Measurements from ENCODE around the gene SNHG17.
"Not testable (repeated sequence)": the region's sequence is repeated elsewhere in the genome, so short reads cannot be mapped to it uniquely, and the experiment has no call there.

The SNHG17 gene

GRCh38 chr20:38466171-38466570 is 31.0 kb upstream of the SNHG17 start:
- no peak overlapping the region for H3K9ac ChIP-seq (ENCODE audit: low read length)
- DNase-seq: no peak
- peaks cover 1% of the 10 kb centered on the region for H3K9me3 ChIP-seq (ENCODE audit: insufficient read depth, low read depth, low read length)
- no peak overlapping the region for H2BK120ac ChIP-seq (ENCODE audit: insufficient read depth, low read length, poor library complexity)
- H3K18ac ChIP-seq (ENCODE audit: low read length): no peak overlapping the region
- no peak overlapping the region for H3K14ac ChIP-seq (ENCODE audit: low read length)
- no peak overlapping the region for H2AK5ac ChIP-seq (ENCODE audit: low read length)
- no peak overlapping the region for H3K23ac ChIP-seq (ENCODE audit: low read length)
- H2BK12ac ChIP-seq (ENCODE audit: low read length): no peak overlapping the region
- H4K8ac ChIP-seq (ENCODE audit: low read depth, low read length): no peak overlapping the region
- H3K4me1 ChIP-seq (ENCODE audit: control insufficient read depth in 1 of 2, insufficient read depth in 2 of 2, low read length in 2 of 2): no peaks in the 10 kb centered on the region
- no peak overlapping the region for H2BK5ac ChIP-seq (ENCODE audit: low read depth, low read length, poor library complexity)
- no peak overlapping the region for H4K91ac ChIP-seq (ENCODE audit: low read depth, low read length)
- H3K4me3 ChIP-seq (ENCODE audit: low read depth, low read length): no peak overlapping the region
- H3K27ac ChIP-seq (ENCODE audit: low read depth, low read length): no peak overlapping the region
- no peaks in the 10 kb centered on the region for H3K36me3 ChIP-seq (ENCODE audit: control insufficient read depth in 1 of 2, insufficient read depth in 2 of 2, low read length in 2 of 2)
- no peak overlapping the region for H2AFZ ChIP-seq (ENCODE audit: insufficient read depth, low read length, poor library complexity)
- H4K12ac ChIP-seq (ENCODE audit: low read depth, low read length): no peak overlapping the region
- H3K79me1 ChIP-seq (ENCODE audit: low read length): no peaks in the 10 kb centered on the region
- no CpG with 5 or more reads among the region's 2 CpGs for WGBS (ENCODE audit: extremely low coverage, insufficient coverage, insufficient read length)
- H3K4ac ChIP-seq (ENCODE audit: low read depth, low read length): no peak overlapping the region
- no peaks in the 10 kb centered on the region for H3K27me3 ChIP-seq (ENCODE audit: insufficient read depth, low read length)
- H3K4me2 ChIP-seq (ENCODE audit: low read length): no peak overlapping the region
- no peaks in the 10 kb centered on the region for H3K79me2 ChIP-seq (ENCODE audit: control insufficient read depth, insufficient read depth, low read length, poor library complexity)

GRCh38 chr20:38461569-38461968 is 26.4 kb upstream of the SNHG17 start:
- H3K4ac ChIP-seq (ENCODE audit: low read depth, low read length); H4K8ac ChIP-seq (ENCODE audit: low read depth, low read length); H4K91ac ChIP-seq (ENCODE audit: low read depth, low read length); H4K12ac ChIP-seq (ENCODE audit: low read depth, low read length); H2BK120ac ChIP-seq (ENCODE audit: insufficient read depth, low read length, poor library complexity); H3K4me2 ChIP-seq (ENCODE audit: low read length); H3K9me3 ChIP-seq (ENCODE audit: insufficient read depth, low read depth, low read length); H3K4me1 ChIP-seq (ENCODE audit: control insufficient read depth in 1 of 2, insufficient read depth in 2 of 2, low read length in 2 of 2); H2BK5ac ChIP-seq (ENCODE audit: low read depth, low read length, poor library complexity); H3K36me3 ChIP-seq (ENCODE audit: control insufficient read depth in 1 of 2, insufficient read depth in 2 of 2, low read length in 2 of 2); H2AFZ ChIP-seq (ENCODE audit: insufficient read depth, low read length, poor library complexity); H3K27ac ChIP-seq (ENCODE audit: low read depth, low read length); H3K18ac ChIP-seq (ENCODE audit: low read length); DNase-seq; H2AK5ac ChIP-seq (ENCODE audit: low read length); H3K14ac ChIP-seq (ENCODE audit: low read length); H3K79me2 ChIP-seq (ENCODE audit: control insufficient read depth, insufficient read depth, low read length, poor library complexity); H3K27me3 ChIP-seq (ENCODE audit: insufficient read depth, low read length); H3K79me1 ChIP-seq (ENCODE audit: low read length); H3K23ac ChIP-seq (ENCODE audit: low read length); H2BK12ac ChIP-seq (ENCODE audit: low read length); H3K9ac ChIP-seq (ENCODE audit: low read length); H3K4me3 ChIP-seq (ENCODE audit: low read depth, low read length): not testable (repeated sequence)
- WGBS (ENCODE audit: extremely low coverage, insufficient coverage, insufficient read length): no CpG with 5 or more reads among the region's 30 CpGs

- H3K79me2 ChIP-seq (ENCODE audit: control insufficient read depth, insufficient read depth, low read length, poor library complexity); H3K18ac ChIP-seq (ENCODE audit: low read length); H3K9ac ChIP-seq (ENCODE audit: low read length); H3K27ac ChIP-seq (ENCODE audit: low read depth, low read length); H3K79me1 ChIP-seq (ENCODE audit: low read length); H2AFZ ChIP-seq (ENCODE audit: insufficient read depth, low read length, poor library complexity); DNase-seq; H3K27me3 ChIP-seq (ENCODE audit: insufficient read depth, low read length); H3K36me3 ChIP-seq (ENCODE audit: control insufficient read depth in 1 of 2, insufficient read depth in 2 of 2, low read length in 2 of 2); H4K91ac ChIP-seq (ENCODE audit: low read depth, low read length); H3K4me3 ChIP-seq (ENCODE audit: low read depth, low read length); H3K4ac ChIP-seq (ENCODE audit: low read depth, low read length); H2AK5ac ChIP-seq (ENCODE audit: low read length); H2BK5ac ChIP-seq (ENCODE audit: low read depth, low read length, poor library complexity); H4K12ac ChIP-seq (ENCODE audit: low read depth, low read length); H2BK12ac ChIP-seq (ENCODE audit: low read length); H3K4me2 ChIP-seq (ENCODE audit: low read length); H3K23ac ChIP-seq (ENCODE audit: low read length); H3K4me1 ChIP-seq (ENCODE audit: control insufficient read depth in 1 of 2, insufficient read depth in 2 of 2, low read length in 2 of 2); H4K8ac ChIP-seq (ENCODE audit: low read depth, low read length); H2BK120ac ChIP-seq (ENCODE audit: insufficient read depth, low read length, poor library complexity); H3K9me3 ChIP-seq (ENCODE audit: insufficient read depth, low read depth, low read length); H3K14ac ChIP-seq (ENCODE audit: low read length): not testable (repeated sequence)
- no CpG with 5 or more reads among the region's 33 CpGs for WGBS (ENCODE audit: extremely low coverage, insufficient coverage, insufficient read length)
These were observed 26.0 kb upstream of the SNHG17 start for GRCh38 chr20:38461167-38461566.

- H3K23ac ChIP-seq (ENCODE audit: low read length); H3K4me3 ChIP-seq (ENCODE audit: low read depth, low read length); H4K8ac ChIP-seq (ENCODE audit: low read depth, low read length); H3K27ac ChIP-seq (ENCODE audit: low read depth, low read length); H2AFZ ChIP-seq (ENCODE audit: insufficient read depth, low read length, poor library complexity); H3K9ac ChIP-seq (ENCODE audit: low read length); H3K79me2 ChIP-seq (ENCODE audit: control insufficient read depth, insufficient read depth, low read length, poor library complexity); H3K27me3 ChIP-seq (ENCODE audit: insufficient read depth, low read length); H3K36me3 ChIP-seq (ENCODE audit: control insufficient read depth in 1 of 2, insufficient read depth in 2 of 2, low read length in 2 of 2); DNase-seq; H4K12ac ChIP-seq (ENCODE audit: low read depth, low read length); H3K18ac ChIP-seq (ENCODE audit: low read length); H3K79me1 ChIP-seq (ENCODE audit: low read length); H2BK5ac ChIP-seq (ENCODE audit: low read depth, low read length, poor library complexity); H2AK5ac ChIP-seq (ENCODE audit: low read length); H3K4ac ChIP-seq (ENCODE audit: low read depth, low read length); H2BK120ac ChIP-seq (ENCODE audit: insufficient read depth, low read length, poor library complexity); H3K4me2 ChIP-seq (ENCODE audit: low read length); H4K91ac ChIP-seq (ENCODE audit: low read depth, low read length); H3K4me1 ChIP-seq (ENCODE audit: control insufficient read depth in 1 of 2, insufficient read depth in 2 of 2, low read length in 2 of 2); H3K14ac ChIP-seq (ENCODE audit: low read length); H3K9me3 ChIP-seq (ENCODE audit: insufficient read depth, low read depth, low read length); H2BK12ac ChIP-seq (ENCODE audit: low read length): not testable (repeated sequence)
- no CpG with 5 or more reads among the region's 2 CpGs for WGBS (ENCODE audit: extremely low coverage, insufficient coverage, insufficient read length)
These were observed 25.5 kb upstream of the SNHG17 start for GRCh38 chr20:38460631-38461030.
